ENCODE measurements around the gene ACSF2. TPM values are rescaled to one million over a fixed set of nuclear protein-coding genes. Genes with fewer than 3 reads are reported as not detected.
A peak's percentile ranks its signal among the peaks of the same experiment; 100 is the strongest.

ACSF2 gene
- total RNA-seq, 1 donor from 2014 or later, result 25.0 TPM

GRCh38 chr17:50483266-50483665, 57.2 kb downstream of the ACSF2 start:
- intact Hi-C loops (cut with DNase I), result loop anchor here (5.0 kb wide), 2 partner anchors 64 to 139 kb away; partner anchors contain the start of gene SPATA20
- DNase-seq (no peak), ATAC-seq (ENCODE audit: poor library complexity) (no peak)

- no peak for ATAC-seq (ENCODE audit: poor library complexity)
- DNase-seq, result no peak
- intact Hi-C loops (cut with DNase I), result loop anchor here (5.0 kb wide), 2 partner anchors 63 to 138 kb away; partner anchors contain the start of gene SPATA20
Observed at GRCh38 chr17:50484386-50485155, 58.6 kb downstream of the ACSF2 start.

GRCh38 chr17:50487213-50488096, 61.4 kb downstream of the ACSF2 start:
- no peak for DNase-seq
- no peak for ATAC-seq (ENCODE audit: poor library complexity)
- intact Hi-C loops (cut with DNase I), result no loop called here

GRCh38 chr17:50488880-50489279, 62.9 kb downstream of the ACSF2 start:
- no peak for ATAC-seq (ENCODE audit: poor library complexity)
- intact Hi-C loops (cut with DNase I), result no loop called here
- no peak for DNase-seq

GRCh38 chr17:50491505-50491904, 65.5 kb downstream of the ACSF2 start:
- intact Hi-C loops (cut with DNase I), result no loop called here
- DNase-seq (no peak), ATAC-seq (ENCODE audit: poor library complexity) (no peak)

- DNase-seq (no peak), ATAC-seq (ENCODE audit: poor library complexity) (no peak)
- intact Hi-C loops (cut with DNase I), result no loop called here
Observed at GRCh38 chr17:50492214-50492613, 66.2 kb downstream of the ACSF2 start.

- intact Hi-C loops (cut with DNase I), result no loop called here
- DNase-seq (no peak), ATAC-seq (ENCODE audit: poor library complexity) (no peak)
Observed at GRCh38 chr17:50493744-50494143, 67.7 kb downstream of the ACSF2 start.

- ATAC-seq (ENCODE audit: poor library complexity) (no peak), DNase-seq (no peak)
- intact Hi-C loops (cut with DNase I), result no loop called here
Observed at GRCh38 chr17:50495217-50495823, 69.3 kb downstream of the ACSF2 start.

- ATAC-seq (ENCODE audit: poor library complexity) (no peak), DNase-seq (no peak)
- intact Hi-C loops (cut with DNase I), result no loop called here
Observed at GRCh38 chr17:50495918-50496317, 69.9 kb downstream of the ACSF2 start.

GRCh38 chr17:50498021-50498874, 72.2 kb downstream of the ACSF2 start:
- DNase-seq, result no peak
- intact Hi-C loops (cut with DNase I), result no loop called here
- no peak for ATAC-seq (ENCODE audit: poor library complexity)

GRCh38 chr17:50499270-50499669, 73.3 kb downstream of the ACSF2 start:
- ATAC-seq (ENCODE audit: poor library complexity), result no peak
- intact Hi-C loops (cut with DNase I), result no loop called here
- no peak for DNase-seq

- ATAC-seq (ENCODE audit: poor library complexity), result no peak
- DNase-seq, result no peak
- intact Hi-C loops (cut with DNase I), result no loop called here
Observed at GRCh38 chr17:50499721-50500120, 73.7 kb downstream of the ACSF2 start.

- no peak for ATAC-seq (ENCODE audit: poor library complexity)
- DNase-seq, result no peak
- intact Hi-C loops (cut with DNase I), result no loop called here
Observed at GRCh38 chr17:50501054-50501453, 75.0 kb downstream of the ACSF2 start.

GRCh38 chr17:50502301-50502990, 76.4 kb downstream of the ACSF2 start:
- intact Hi-C loops (cut with DNase I), result no loop called here
- DNase-seq (no peak), ATAC-seq (ENCODE audit: poor library complexity) (no peak)

- intact Hi-C loops (cut with DNase I), result no loop called here
- ATAC-seq (ENCODE audit: poor library complexity) (no peak), DNase-seq (no peak)
Observed at GRCh38 chr17:50505591-50506130, 79.6 kb downstream of the ACSF2 start.

- DNase-seq, result no peak
- no peak for ATAC-seq (ENCODE audit: poor library complexity)
- intact Hi-C loops (cut with DNase I), result no loop called here
Observed at GRCh38 chr17:50506298-50506697, 80.3 kb downstream of the ACSF2 start.

GRCh38 chr17:50507871-50508572, 82.0 kb downstream of the ACSF2 start, which contains the start of gene MYCBPAP:
Gene MYCBPAP (plus strand): TSS chr17:50508439. CDS start chr17:50508675, 236 bp downstream.
- intact Hi-C loops (cut with DNase I), result no loop called here
- DNase-seq (peak; percentile 91), ATAC-seq (ENCODE audit: poor library complexity) (peak; percentile 94)

Data from Right ventricle myocardium superior (tissue), 1 donor.